Measurements from ENCODE around the gene RARG. TPM values are rescaled to one million over a fixed set of nuclear protein-coding genes. Genes with fewer than 3 reads are reported as not detected.
A peak's percentile ranks its signal among the peaks of the same experiment; 100 is the strongest.

Gene RARG
- total and polyA plus RNA-seq, 11 donors: 6.4 to 22.5 (median 14.4) TPM

GRCh38 chr12:53215497-53215896, 16.5 kb downstream of the RARG start:
- DNase-seq: peak in 1 of 5 donors; percentile 15
- peaks cover 0 to 48% (median 38%) of the 10 kb centered on the region in 9 donors for H3K36me3 ChIP-seq
- no peaks in the 10 kb centered on the region for H3K27me3 ChIP-seq
- no peaks in the 10 kb centered on the region for H3K9me3 ChIP-seq
- no peak overlapping the region for H3K4me3 ChIP-seq
- TF ChIP-seq POLR2A (IDR thresholded peaks at IDR 0.05): no peak
- TF ChIP-seq, protein P1, sequence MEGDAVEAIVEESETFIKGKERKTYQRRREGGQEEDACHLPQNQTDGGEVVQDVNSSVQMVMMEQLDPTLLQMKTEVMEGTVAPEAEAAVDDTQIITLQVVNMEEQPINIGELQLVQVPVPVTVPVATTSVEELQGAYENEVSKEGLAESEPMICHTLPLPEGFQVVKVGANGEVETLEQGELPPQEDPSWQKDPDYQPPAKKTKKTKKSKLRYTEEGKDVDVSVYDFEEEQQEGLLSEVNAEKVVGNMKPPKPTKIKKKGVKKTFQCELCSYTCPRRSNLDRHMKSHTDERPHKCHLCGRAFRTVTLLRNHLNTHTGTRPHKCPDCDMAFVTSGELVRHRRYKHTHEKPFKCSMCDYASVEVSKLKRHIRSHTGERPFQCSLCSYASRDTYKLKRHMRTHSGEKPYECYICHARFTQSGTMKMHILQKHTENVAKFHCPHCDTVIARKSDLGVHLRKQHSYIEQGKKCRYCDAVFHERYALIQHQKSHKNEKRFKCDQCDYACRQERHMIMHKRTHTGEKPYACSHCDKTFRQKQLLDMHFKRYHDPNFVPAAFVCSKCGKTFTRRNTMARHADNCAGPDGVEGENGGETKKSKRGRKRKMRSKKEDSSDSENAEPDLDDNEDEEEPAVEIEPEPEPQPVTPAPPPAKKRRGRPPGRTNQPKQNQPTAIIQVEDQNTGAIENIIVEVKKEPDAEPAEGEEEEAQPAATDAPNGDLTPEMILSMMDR (IDR thresholded peaks at IDR 0.05): no peak
- no peak for ATAC-seq
- peak overlapping the region in 11 of 12 donors; percentile 64 to 100 (median 98) for H3K27ac ChIP-seq
- H3K4me1 ChIP-seq: peaks cover 16 to 75% (median 54%) of the 10 kb centered on the region in 12 donors
- intact Hi-C loops (cut with DNase I): loop anchor here in 3 of 10 donors (2.0 to 10.0 kb wide), 3 partner anchors 35 to 289 kb away; partner anchors contain the start of genes NPFF (in 1 of the 3) and TARBP2 (in 1 of the 3)
- WGBS, 4 donors: 86 to 89% (median 88%) methylated on average over 6 to 8 of the region's 8 CpGs

- H3K4me3 ChIP-seq: peak overlapping the region in 8 of 12 donors; percentile 28 to 60 (median 43)
- H3K4me1 ChIP-seq: peaks cover 16 to 73% (median 54%) of the 10 kb centered on the region in 12 donors
- WGBS, 4 donors: 45 to 56% (median 52%) methylated on average over 10 to 12 of the region's 12 CpGs
- DNase-seq: peak; percentile 78 to 94 (median 90)
- no peaks in the 10 kb centered on the region for H3K9me3 ChIP-seq
- TF ChIP-seq, protein P1 (IDR thresholded peaks at IDR 0.05): no peak
- TF ChIP-seq POLR2A (IDR thresholded peaks at IDR 0.05): no peak
- peaks cover 0 to 54% (median 44%) of the 10 kb centered on the region in 9 donors for H3K36me3 ChIP-seq
- H3K27me3 ChIP-seq: no peaks in the 10 kb centered on the region
- intact Hi-C loops (cut with DNase I): loop anchor here in 7 of 10 donors (1.0 to 10.0 kb wide), 7 partner anchors 36 to 290 kb away; partner anchors contain the start of genes ESPL1 (in 3 of the 7), TARBP2 (in 2 of the 7) and NPFF (in 1 of the 7)
- peak; percentile 66 to 87 (median 72) for ATAC-seq
- H3K27ac ChIP-seq: peak overlapping the region; percentile 22 to 100 (median 98)
These were observed 17.1 kb downstream of the RARG start for GRCh38 chr12:53214687-53215455.

GRCh38 chr12:53214221-53214620, 17.8 kb downstream of the RARG start:
- Histone ChIP-seq H3K36me3 (peaks cover 0 to 56% (median 45%) of the 10 kb centered on the region in 9 donors), H3K4me3 (peak overlapping the region in 8 of 12 donors; percentile 28 to 60 (median 43))

More at GRCh38 chr12:53214221-53214620, 17.8 kb downstream of the RARG start:
- DNase-seq (peak in 1 of 5 donors; percentile 42), ATAC-seq (peak in 1 of 4 donors; percentile 41)
- Histone ChIP-seq H3K27me3 (no peaks in the 10 kb centered on the region), H3K27ac (peak overlapping the region; percentile 22 to 100 (median 98)), H3K4me1 (peaks cover 16 to 74% (median 54%) of the 10 kb centered on the region in 12 donors), H3K9me3 (no peaks in the 10 kb centered on the region)
- no peak for TF ChIP-seq POLR2A (IDR thresholded peaks at IDR 0.05)
- TF ChIP-seq, protein P1 (IDR thresholded peaks at IDR 0.05): no peak
- WGBS, 4 donors: 42 to 51% (median 49%) methylated on average over 5 of the region's 5 CpGs
- intact Hi-C loops (cut with DNase I): loop anchor here in 7 of 10 donors (1.0 to 10.0 kb wide), 7 partner anchors 37 to 291 kb away; partner anchors contain the start of genes ESPL1 (in 3 of the 7), TARBP2 (in 2 of the 7) and NPFF (in 1 of the 7)

All from heart left ventricle (tissue), 16 donors.